HG03064 (cell line): ENCODE measurements around the gene KIAA0040.

Experiments used
- ATAC-seq: cut with Tn5 transposase; IDR thresholded peaks from one replicate; pipeline ENCODE4 v1.9.1; 2021; ENCODE audit warnings: low read depth; ENCODE audit not compliant: unreplicated experiment

Gene KIAA0040

GRCh38 chr1:175192630-175193526 is at the start of gene KIAA0040:
Gene KIAA0040 (minus strand): TSS chr1:175192776. CDS start chr1:175161013, 31,763 bp downstream.
- peak; percentile 47 for ATAC-seq

- ATAC-seq: no peak
These were observed 44.8 kb upstream of the KIAA0040 start for GRCh38 chr1:175237389-175237788.

DNA sequence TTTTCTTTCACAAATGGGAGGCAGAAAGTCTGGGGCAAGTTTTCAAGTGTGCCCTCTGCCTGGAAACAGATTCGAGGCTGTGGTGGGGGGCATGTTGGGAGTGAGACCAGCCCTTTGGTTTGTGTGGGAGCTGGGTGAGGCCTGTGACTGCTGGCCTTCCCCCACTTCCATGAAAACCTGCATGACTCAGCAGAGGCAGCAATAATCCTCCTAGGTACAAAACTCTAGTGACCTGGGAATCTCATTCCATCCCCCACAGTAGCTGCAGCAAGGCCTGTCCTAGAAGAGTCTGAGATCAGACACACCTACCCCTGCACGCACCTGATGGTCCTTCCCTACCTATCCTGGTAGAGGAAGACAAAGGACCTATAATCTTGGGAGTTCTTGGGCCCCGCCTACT is 42.1 kb upstream of the KIAA0040 start:
- ATAC-seq: no peak

DNA sequence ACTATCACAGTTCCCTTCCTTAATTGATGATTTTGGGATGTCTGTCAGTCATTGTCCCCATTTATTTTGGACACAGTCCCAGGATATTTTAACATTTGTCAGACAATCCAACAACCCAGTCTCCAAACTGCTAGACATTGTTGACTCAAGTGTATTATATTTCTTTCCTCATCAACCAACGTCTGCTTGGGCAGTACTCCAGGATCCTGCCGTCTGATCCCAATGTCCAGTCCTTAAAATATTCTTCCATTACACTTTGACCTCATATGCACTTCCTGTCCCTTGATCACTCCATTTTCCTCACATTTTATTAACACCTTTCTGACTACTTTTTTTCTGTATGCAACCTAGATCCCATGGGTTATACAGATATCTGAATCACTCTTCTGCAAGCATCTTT is 39.8 kb upstream of the KIAA0040 start:
- ATAC-seq: no peak

DNA sequence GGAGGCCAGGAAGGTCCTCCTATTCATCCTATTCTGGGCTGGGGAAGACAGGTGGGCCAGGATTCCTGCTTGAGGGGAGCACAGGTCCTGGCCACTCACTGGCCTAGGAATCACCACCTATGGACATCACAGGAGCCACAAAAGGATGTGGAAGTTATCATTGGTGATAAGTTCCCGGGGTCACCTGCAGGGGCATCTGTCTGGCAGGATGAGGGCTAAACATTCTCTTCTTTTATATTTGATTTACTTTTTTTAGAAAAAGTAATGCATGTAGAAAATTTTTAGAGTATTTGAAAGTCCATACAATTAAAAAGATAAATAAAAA is 33.2 kb upstream of the KIAA0040 start:
- peak; percentile 18 for ATAC-seq

DNA sequence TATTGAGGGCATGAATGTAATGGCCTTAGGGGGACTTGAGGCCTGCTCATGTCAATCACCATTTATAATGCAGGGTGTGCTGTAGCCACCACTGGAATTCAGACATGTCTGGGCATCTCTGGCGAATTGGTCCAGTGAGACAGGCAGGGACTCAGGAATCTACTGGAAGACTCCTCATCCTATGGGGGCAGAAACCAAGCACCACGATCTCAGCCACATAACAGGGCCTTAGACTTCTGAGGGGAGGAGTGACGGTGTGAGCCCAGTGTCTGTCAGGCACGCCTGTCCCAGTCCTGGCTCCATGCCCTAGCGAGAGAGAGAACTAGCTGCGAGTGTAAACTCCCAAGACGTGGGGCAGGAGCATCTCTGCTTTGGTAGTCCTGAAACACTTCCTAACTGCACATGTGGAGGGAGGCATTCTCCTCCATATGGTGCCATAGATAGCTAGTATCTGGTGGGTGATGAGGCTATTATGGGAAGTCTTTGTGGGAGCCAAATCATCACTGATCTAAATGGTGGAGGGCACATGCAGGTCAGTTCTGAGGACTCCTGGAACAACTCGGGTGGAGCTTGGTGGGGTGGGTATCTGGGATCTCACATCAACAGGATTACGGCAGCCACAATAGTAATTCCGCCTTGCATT is 29.8 kb upstream of the KIAA0040 start:
- no peak for ATAC-seq

GRCh38 chr1:175221557-175222175 is 29.1 kb upstream of the KIAA0040 start:
- no peak for ATAC-seq

- ATAC-seq: no peak
These were observed 28.4 kb upstream of the KIAA0040 start for GRCh38 chr1:175220853-175221556.

DNA sequence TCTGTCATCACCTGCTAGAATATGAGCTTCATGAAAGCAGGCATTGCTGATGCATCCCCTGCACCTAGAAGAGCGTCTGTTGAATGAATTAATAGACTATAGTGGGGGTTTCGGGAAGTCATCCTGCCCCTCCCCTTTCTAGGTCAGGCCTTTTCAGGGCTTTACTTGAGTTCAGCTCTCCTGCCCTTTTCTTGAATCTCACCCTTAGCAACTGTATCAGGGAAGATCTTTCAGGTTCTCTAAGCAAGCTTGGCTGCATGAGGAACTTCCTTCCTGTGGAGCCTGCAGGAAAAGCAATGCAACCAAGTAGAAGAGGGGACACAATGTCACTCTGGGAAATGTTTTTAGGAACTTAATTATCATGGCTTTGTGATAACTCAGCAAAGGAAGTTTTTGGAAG is 27.2 kb upstream of the KIAA0040 start:
- ATAC-seq: no peak

- no peak for ATAC-seq
These were observed 26.3 kb upstream of the KIAA0040 start for GRCh38 chr1:175218786-175219434.

DNA sequence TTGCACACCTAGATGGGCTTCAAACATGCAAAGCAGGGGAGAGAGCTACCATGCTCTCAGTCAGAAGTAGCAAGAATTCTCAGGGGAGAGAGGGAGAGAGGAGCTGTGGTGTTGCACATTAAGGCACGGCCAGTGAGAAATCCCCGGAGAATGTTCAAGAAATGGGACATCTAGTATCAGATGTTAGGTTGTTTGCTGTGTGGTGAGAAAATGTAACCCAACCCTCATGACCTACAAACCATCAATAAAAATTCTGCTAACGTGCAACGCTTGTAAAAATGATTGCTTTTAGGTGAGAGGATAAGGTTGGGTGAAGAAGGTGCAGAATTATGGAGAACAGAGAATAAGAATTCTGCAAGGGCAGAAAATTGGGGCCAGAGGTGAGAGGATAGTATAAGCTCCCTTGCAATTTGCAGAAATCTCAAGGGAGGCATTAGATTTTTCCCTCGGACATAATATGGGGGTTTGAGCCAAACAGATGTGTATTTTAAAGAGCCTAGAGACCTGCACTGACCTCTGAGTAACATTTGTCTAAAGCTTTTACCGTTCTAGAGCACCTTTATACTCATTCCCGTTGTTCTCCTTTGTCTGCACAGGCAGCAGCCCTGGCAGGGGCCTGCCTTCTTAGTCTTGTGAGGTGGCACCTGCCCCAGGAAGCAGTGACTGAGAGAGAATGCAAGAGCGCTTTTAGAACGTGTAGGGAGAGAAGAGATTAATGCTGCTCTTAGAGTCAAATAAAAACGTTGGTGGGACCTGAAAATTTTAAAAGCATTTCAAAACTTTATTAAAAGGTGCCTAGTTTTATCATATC is 25.4 kb upstream of the KIAA0040 start:
- no peak for ATAC-seq

GRCh38 chr1:175216444-175216843 is 23.9 kb upstream of the KIAA0040 start:
- no peak for ATAC-seq

- no peak for ATAC-seq
These were observed 19.1 kb upstream of the KIAA0040 start for GRCh38 chr1:175211656-175212055.

GRCh38 chr1:175210744-175211143 is 18.2 kb upstream of the KIAA0040 start:
- no peak for ATAC-seq

DNA sequence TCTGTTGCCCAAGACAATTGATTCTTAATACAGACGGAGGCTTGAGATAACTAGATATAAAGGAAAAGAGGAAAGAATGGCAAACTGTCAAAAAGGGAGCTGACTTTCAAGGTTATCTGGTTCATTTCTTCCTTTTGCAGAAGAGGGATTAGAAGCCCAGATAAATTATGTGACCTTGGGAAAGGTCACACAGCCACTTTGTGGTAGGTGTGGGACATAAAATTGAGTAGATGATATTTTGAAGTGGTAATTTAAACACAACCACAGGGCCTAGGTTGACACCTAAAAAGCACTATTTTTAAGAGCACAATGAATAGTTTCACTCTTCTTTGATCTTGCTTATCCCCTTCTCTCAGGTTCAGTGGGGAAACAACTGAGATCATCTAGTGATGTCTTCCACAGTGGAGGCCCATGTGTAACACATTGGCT is 16.9 kb upstream of the KIAA0040 start:
- peak; percentile 55 for ATAC-seq

DNA sequence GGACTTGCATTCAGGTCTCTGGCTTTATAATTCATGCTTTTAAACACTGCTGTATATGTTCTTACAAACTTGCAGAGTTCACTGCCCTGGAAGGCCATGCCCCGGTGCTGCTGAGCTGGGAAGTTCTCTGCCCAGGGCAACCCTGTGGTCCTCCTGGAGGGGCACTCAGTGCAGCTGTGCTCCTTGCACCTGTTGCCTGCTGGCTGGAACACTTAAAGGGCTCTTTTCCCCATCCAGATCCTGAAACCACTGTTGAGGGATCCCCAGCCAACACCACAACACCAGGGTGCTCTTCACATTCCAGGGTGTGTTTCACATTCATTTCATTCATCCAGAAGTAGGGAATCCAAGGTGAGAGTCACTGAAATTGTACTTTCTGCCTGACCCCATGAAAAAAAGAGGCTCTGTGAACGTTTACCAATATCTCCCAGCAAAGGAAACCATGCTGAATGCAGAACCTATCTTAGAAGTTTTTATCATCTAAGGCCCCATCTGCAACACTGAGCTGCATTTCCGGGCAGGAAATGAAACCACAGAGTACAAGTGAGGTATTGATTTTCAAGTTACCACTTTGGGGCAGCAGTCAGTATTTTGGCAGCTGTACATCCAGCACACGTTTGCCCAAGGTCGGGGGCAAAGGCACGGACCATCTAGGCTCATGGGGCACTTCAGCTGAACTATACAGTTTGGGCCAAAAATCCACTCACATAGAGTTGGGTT is 16.4 kb upstream of the KIAA0040 start:
- peak; percentile 74 for ATAC-seq

DNA sequence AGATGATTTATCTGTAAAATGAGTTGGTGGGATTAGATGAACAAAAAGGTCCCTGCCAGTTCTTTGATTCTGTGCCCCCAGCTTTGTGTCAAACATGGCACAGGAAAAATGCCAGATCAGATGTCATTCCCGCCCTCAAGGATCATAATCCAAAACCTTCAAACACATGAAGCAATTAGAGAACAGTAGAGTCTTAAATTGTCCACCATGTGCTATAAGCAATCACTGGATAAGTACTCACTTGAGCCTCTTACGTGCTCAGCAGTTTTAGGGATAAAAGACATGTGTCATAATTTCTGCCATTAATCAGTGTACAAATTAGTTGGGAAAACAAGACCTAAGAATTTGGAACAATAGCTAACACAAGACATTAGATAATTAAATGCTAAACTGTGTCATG is 15.4 kb upstream of the KIAA0040 start:
- no peak for ATAC-seq

- ATAC-seq: no peak
These were observed 14.1 kb upstream of the KIAA0040 start for GRCh38 chr1:175206687-175207086.

DNA sequence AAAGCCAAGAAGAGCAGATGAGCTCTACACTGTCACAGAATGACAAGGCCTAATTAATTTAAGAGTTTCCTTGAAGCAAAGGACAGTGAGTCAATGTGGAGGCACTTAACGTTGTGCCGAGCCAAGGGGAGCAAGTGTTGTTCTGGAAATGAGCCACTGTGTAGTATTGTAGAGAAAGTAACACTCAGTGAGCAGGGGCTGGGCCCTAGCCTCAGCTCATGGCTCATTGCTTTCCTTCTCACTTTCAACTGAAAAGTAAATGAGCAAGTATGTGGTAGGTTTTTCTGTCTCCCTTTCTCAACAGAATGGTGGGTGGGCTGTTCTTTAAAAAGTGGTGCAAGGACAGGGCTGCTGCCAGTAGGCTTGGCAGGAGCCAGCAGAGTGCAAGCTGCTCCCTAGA is 11.8 kb upstream of the KIAA0040 start:
- ATAC-seq: peak; percentile 86
